ENCODE measurements around the gene SBF2. TPM values are rescaled to one million over a fixed set of nuclear protein-coding genes. Genes with fewer than 3 reads are reported as not detected.

The SBF2 gene
- total RNA-seq, 4 donors from 2014 or later = 52.8 to 87.9 (median 62.4) TPM

- no peaks in the 10 kb centered on the region for H3K4me1 ChIP-seq
- TF ChIP-seq EP300 (IDR thresholded peaks at IDR 0.05) (no peak), POLR2AphosphoS5 (IDR thresholded peaks at IDR 0.05) (no peak)
- no peak overlapping the region for H3K4me3 ChIP-seq
- no peak overlapping the region for H3K27ac ChIP-seq
- H3K9me3 ChIP-seq = no peaks in the 10 kb centered on the region
- no peaks in the 10 kb centered on the region for H3K27me3 ChIP-seq
- peaks cover 0 to 14% of the 10 kb centered on the region in 2 donors for H3K36me3 ChIP-seq
- no peak for ATAC-seq
- 67% methylated on average over 1 of the region's 1 CpG; no CpG with 5 or more reads in 1 of the 2 donors for WGBS, 2 donors (ENCODE audit: low coverage in 1 of 2)
These were observed 405.1 kb downstream of the SBF2 start for GRCh38 chr11:9888938-9889337.

DNA sequence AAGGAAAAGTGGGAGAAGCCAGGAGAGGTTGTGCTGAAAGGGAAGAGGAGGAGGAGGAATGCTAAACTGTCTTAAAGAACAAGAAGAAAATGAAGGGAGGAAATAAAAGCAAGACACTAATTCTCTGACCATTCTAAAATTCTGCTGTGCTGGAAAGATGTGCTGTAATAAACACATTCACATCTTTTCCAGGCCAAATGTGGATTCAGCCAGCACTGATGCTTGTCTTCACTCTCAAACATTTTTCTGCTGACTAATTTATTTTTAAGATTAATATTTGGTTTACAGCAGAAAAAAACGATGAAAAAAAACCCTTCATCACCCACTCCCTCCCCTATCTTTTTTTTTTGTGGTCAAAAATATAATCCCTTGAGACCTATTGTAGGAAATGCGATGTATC lies 406.5 kb downstream of the SBF2 start:
- no peak overlapping the region for H3K27ac ChIP-seq
- WGBS, 2 donors (ENCODE audit: low coverage in 1 of 2) = 37 to 54% methylated on average over 2 of the region's 2 CpGs
- peaks cover 0 to 5% of the 10 kb centered on the region in 2 donors for H3K36me3 ChIP-seq

GRCh38 chr11:9886595-9886994 lies 407.4 kb downstream of the SBF2 start:
- H3K9me3 ChIP-seq = no peaks in the 10 kb centered on the region
- H3K4me1 ChIP-seq = no peaks in the 10 kb centered on the region
- H3K27me3 ChIP-seq = no peaks in the 10 kb centered on the region
- 94 to 97% methylated on average over 5 of the region's 5 CpGs for WGBS, 2 donors (ENCODE audit: low coverage in 1 of 2)
- ATAC-seq = no peak
- TF ChIP-seq EP300 (IDR thresholded peaks at IDR 0.05) (no peak), CTCF (IDR thresholded peaks at IDR 0.05) (no peak), POLR2AphosphoS5 (IDR thresholded peaks at IDR 0.05) (no peak), POLR2A (IDR thresholded peaks at IDR 0.05) (no peak)
- H3K36me3 ChIP-seq = no peaks in the 10 kb centered on the region
- no peak overlapping the region for H3K27ac ChIP-seq
- no peak overlapping the region for H3K4me3 ChIP-seq

More for the DNA sequence above, 406.5 kb downstream of the SBF2 start:
- H3K27me3 ChIP-seq = no peaks in the 10 kb centered on the region
- H3K4me1 ChIP-seq = no peaks in the 10 kb centered on the region
- H3K9me3 ChIP-seq = no peaks in the 10 kb centered on the region
- no peak overlapping the region for H3K4me3 ChIP-seq
- ATAC-seq = no peak
- TF ChIP-seq POLR2A (IDR thresholded peaks at IDR 0.05) = no peak
- no peak for TF ChIP-seq CTCF (IDR thresholded peaks at IDR 0.05)
- TF ChIP-seq POLR2AphosphoS5 (IDR thresholded peaks at IDR 0.05) = no peak
- no peak for TF ChIP-seq EP300 (IDR thresholded peaks at IDR 0.05)

GRCh38 chr11:9884601-9885000 lies 409.4 kb downstream of the SBF2 start:
- no peak for ATAC-seq
- WGBS, 2 donors (ENCODE audit: low coverage in 1 of 2) = 94 to 95% methylated on average over 2 of the region's 2 CpGs

DNA sequence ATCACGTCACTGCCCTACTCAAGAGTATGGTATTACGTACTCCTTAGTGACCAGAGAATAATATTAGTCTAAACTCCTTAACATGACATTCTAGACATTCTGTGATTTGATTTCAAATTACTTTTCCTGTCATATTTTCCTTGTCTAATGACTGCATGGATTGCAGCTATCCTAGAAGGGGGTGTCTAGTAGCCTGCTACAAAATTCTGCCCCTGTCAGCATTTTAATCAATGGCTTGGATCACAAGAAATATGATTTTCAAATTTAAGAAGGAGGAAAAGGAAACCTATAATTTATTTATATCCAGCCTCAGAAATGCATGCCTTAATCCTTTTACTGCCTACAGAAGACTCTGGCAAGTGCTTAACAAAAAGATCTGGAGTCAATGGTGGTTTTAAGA lies 413.4 kb downstream of the SBF2 start:
- TF ChIP-seq POLR2A (IDR thresholded peaks at IDR 0.05) (no peak), EP300 (IDR thresholded peaks at IDR 0.05) (no peak), POLR2AphosphoS5 (IDR thresholded peaks at IDR 0.05) (no peak), CTCF (IDR thresholded peaks at IDR 0.05) (no peak)
- Histone ChIP-seq H3K27me3 (no peaks in the 10 kb centered on the region), H3K27ac (no peak overlapping the region), H3K4me1 (peaks cover 0 to 6% (median 0%) of the 10 kb centered on the region in 3 donors), H3K36me3 (no peaks in the 10 kb centered on the region), H3K4me3 (no peak overlapping the region), H3K9me3 (no peaks in the 10 kb centered on the region)
- no peak for ATAC-seq
- WGBS, 2 donors (ENCODE audit: low coverage in 1 of 2) = 100% methylated on average over 2 of the region's 2 CpGs

More at GRCh38 chr11:9884601-9885000, 409.4 kb downstream of the SBF2 start:
- Histone ChIP-seq H3K4me3 (no peak overlapping the region), H3K9me3 (no peaks in the 10 kb centered on the region), H3K27ac (no peak overlapping the region), H3K4me1 (no peaks in the 10 kb centered on the region), H3K27me3 (no peaks in the 10 kb centered on the region), H3K36me3 (no peaks in the 10 kb centered on the region)
- TF ChIP-seq CTCF (IDR thresholded peaks at IDR 0.05) (no peak), EP300 (IDR thresholded peaks at IDR 0.05) (no peak), POLR2AphosphoS5 (IDR thresholded peaks at IDR 0.05) (no peak), POLR2A (IDR thresholded peaks at IDR 0.05) (no peak)

All from gastroesophageal sphincter (tissue), 4 donors.